Liver (tissue), 9 donors: ENCODE results near the gene TNN. TPM values are rescaled to one million over a fixed set of nuclear protein-coding genes. Genes with fewer than 3 reads are reported as not detected.

Source experiments
- DNase-seq: peaks from one replicate; pipeline ENCODE4 v3.0.0-alpha.2; 2017; ENCODE audit warnings: low spot score
- H3K27ac ChIP-seq, 2 donors: one replicate each; pipeline ENCODE4 v1.7.0; 2013; ENCODE audit warnings: inconsistent platforms in 2 of 2, low read length in 2 of 2, control low read depth in 1 of 2, low read depth in 1 of 2, mild to moderate bottlenecking in 1 of 2
- H3K27me3 ChIP-seq, 4 donors: one replicate each; pipeline versions ENCODE4 v1.6.1 to v1.7.0; 2013; ENCODE audit warnings: low read length in 3 of 4, inconsistent platforms in 1 of 4, mild to moderate bottlenecking in 1 of 4, moderate library complexity in 1 of 4; ENCODE audit not compliant: control insufficient read depth in 4 of 4, insufficient read depth in 4 of 4
- H3K36me3 ChIP-seq, 4 donors: one replicate each; pipeline versions ENCODE4 v1.6.1 to v1.7.0; 2013; ENCODE audit warnings: low read length in 3 of 4, mild to moderate bottlenecking in 3 of 4, low read depth in 1 of 4, moderate library complexity in 1 of 4; ENCODE audit not compliant: control insufficient read depth in 4 of 4, insufficient read depth in 3 of 4
- H3K4me1 ChIP-seq, 4 donors: one replicate each; pipeline versions ENCODE4 v1.6.1 to v1.7.0; 2013; ENCODE audit warnings: low read length in 3 of 4, mild to moderate bottlenecking in 3 of 4, moderate library complexity in 1 of 4; ENCODE audit not compliant: control insufficient read depth in 4 of 4, insufficient read depth in 4 of 4
- H3K4me3 ChIP-seq, 3 donors: one replicate each; pipeline versions ENCODE4 v1.6.1 to v1.7.0; 2013; ENCODE audit warnings: low read length in 3 of 3, control low read depth in 1 of 3, low read depth in 1 of 3, mild to moderate bottlenecking in 1 of 3
- H3K9ac ChIP-seq, 2 donors: one replicate each; pipeline ENCODE4 v1.7.0; 2013; ENCODE audit warnings: low read length in 2 of 2, mild to moderate bottlenecking in 2 of 2, moderate library complexity in 2 of 2, control low read depth in 1 of 2, low read depth in 1 of 2
- H3K9me3 ChIP-seq, 4 donors: one replicate each; pipeline versions ENCODE4 v1.6.1 to v1.7.0; 2013; ENCODE audit warnings: low read length in 3 of 4; ENCODE audit not compliant: control insufficient read depth in 4 of 4
- ATF3 ChIP-seq: IDR thresholded peaks from 2 replicates; pipeline ENCODE4 v1.6.1; 2016; ENCODE audit warnings: antibody characterized with exemption
- CTCF ChIP-seq: fragments of 150-350 bp; IDR thresholded peaks from 2 replicates; pipeline ENCODE4 v1.5.1; 2017; ENCODE audit warnings: improper control_type of control experiment, low read depth, low read length; ENCODE audit not compliant: missing input control
- GABPA ChIP-seq, 2 donors: IDR thresholded peaks in 1 of 2; conservative IDR thresholded peaks in 1 of 2; 2 replicates each; pipeline ENCODE4 v1.6.1; 2016; ENCODE audit warnings: antibody characterized with exemption in 2 of 2, mild to moderate bottlenecking in 1 of 2, moderate library complexity in 1 of 2
- HNF4A ChIP-seq, 2 donors: conservative IDR thresholded peaks; 2 replicates each; pipeline ENCODE4 v1.6.1; 2016; ENCODE audit warnings: antibody characterized with exemption in 2 of 2, mild to moderate bottlenecking in 2 of 2
- HNF4G ChIP-seq: IDR thresholded peaks from 2 replicates; pipeline ENCODE4 v1.6.1; 2016; ENCODE audit warnings: antibody characterized with exemption
- JUND ChIP-seq, 2 donors: IDR thresholded peaks; 2 replicates each; pipeline ENCODE4 v1.6.1; 2016; ENCODE audit warnings: antibody characterized with exemption in 2 of 2
- NR2F2 ChIP-seq: IDR thresholded peaks from 2 replicates; pipeline ENCODE4 v1.6.1; 2016; ENCODE audit warnings: antibody characterized with exemption
- RAD21 ChIP-seq, 2 donors: IDR thresholded peaks; 2 replicates each; pipeline ENCODE4 v1.6.1; 2016; ENCODE audit warnings: antibody characterized with exemption in 2 of 2, mild to moderate bottlenecking in 2 of 2
- REST ChIP-seq: IDR thresholded peaks from 2 replicates; pipeline ENCODE4 v1.6.1; 2016; ENCODE audit warnings: antibody characterized with exemption, mild to moderate bottlenecking
- RXRA ChIP-seq, 2 donors: IDR thresholded peaks; 2 replicates each; pipeline ENCODE4 v1.6.1; 2017 to 2018; ENCODE audit warnings: antibody characterized with exemption in 2 of 2, mild to moderate bottlenecking in 1 of 2
- SP1 ChIP-seq: IDR thresholded peaks from 2 replicates; pipeline ENCODE4 v1.6.1; 2018; ENCODE audit warnings: antibody characterized with exemption, mild to moderate bottlenecking
- YY1 ChIP-seq: IDR thresholded peaks from 2 replicates; pipeline ENCODE4 v1.6.1; 2016; ENCODE audit warnings: antibody characterized with exemption, mild to moderate bottlenecking
- WGBS: extraction: QIAGEN DNeasy Blood & Tissue Kit; methylation state at CpG from one replicate; pipeline ENCODE4 v1.1.7; 2013; 5-methylcytosine and 5-hydroxymethylcytosine counted together
- polyA plus RNA-seq, 2 donors: library from polyadenylated mRNA; stranded (reverse) in 1 of 2; unstranded in 1 of 2; fragments of 200-250 nt in 1 of 2; fragments of >200 nt in 1 of 2; fragmentation: Nextera tagmentation in 1 of 2; extraction: Ambion mirVana in 1 of 2; gene quantifications; one replicate each; pipeline versions ENCODE4 v1.2.1 to v1.2.3, GENCODE V29; 2013 to 2015
- total RNA-seq, 2 donors: library from RNA; depleted of rRNA; stranded (reverse); fragments of >200 nt; gene quantifications; one replicate each; pipeline ENCODE4 v1.2.3, GENCODE V29; 2014
- TF ChIP-seq, protein P1 (sequence below): IDR thresholded peaks from 2 replicates; pipeline ENCODE4 v1.6.1; 2016; ENCODE audit warnings: antibody characterized with exemption
- donor health status: healthy.
- donor health status: healthy.
- donor health status: healthy.
- donor health status: healthy.
- donor health status: healthy.

TNN gene
- total and polyA plus RNA-seq, 4 donors = 0.11 to 1.8 (median 0.80) TPM

DNA sequence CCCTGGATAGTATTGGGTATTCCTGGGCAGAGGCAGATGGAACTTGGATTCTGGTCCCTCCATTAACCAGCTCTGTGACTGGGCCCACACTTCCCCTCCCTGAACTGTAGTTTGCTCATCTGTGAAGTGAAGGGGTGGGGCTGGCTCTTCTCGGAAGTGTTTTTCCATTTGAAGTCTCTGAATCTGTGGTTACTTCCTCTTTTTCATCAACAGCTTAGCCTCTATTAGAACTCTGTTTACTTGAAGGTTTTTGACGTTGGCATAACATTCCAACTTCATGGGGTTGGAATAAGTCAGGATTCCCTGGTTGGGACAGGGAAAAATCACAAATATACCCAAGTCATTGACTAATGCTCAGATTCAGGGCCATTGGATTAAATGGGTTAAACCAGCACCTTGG is 121.3 kb downstream of the TNN start (continued):
- no peak for TF ChIP-seq HNF4G
- no peak for TF ChIP-seq NR2F2
- no peak for TF ChIP-seq HNF4A (conservative IDR thresholded peaks at IDR 0.05)
- TF ChIP-seq JUND (IDR thresholded peaks at IDR 0.05) = no peak

- peak overlapping the region; percentile 79 to 91 for H3K27ac ChIP-seq
- H3K36me3 ChIP-seq = no peaks in the 10 kb centered on the region
- WGBS = 3% methylated on average over 7 of the region's 7 CpGs
- TF ChIP-seq CTCF = no peak
- no peak for TF ChIP-seq ATF3
- TF ChIP-seq HNF4G = no peak
- TF ChIP-seq, protein P1, sequence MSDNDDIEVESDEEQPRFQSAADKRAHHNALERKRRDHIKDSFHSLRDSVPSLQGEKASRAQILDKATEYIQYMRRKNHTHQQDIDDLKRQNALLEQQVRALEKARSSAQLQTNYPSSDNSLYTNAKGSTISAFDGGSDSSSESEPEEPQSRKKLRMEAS = no peak
- TF ChIP-seq REST = no peak
- TF ChIP-seq YY1 = no peak
- TF ChIP-seq GABPA (IDR thresholded peaks at IDR 0.05 in 1 of 2, conservative IDR thresholded peaks at IDR 0.05 in 1 of 2) = no peak
- TF ChIP-seq SP1 = no peak
- H3K27me3 ChIP-seq = no peaks in the 10 kb centered on the region
- H3K4me3 ChIP-seq = peak overlapping the region; percentile 72 to 92 (median 88)
- no peaks in the 10 kb centered on the region for H3K9me3 ChIP-seq
- peaks cover 0 to 35% (median 24%) of the 10 kb centered on the region in 4 donors for H3K4me1 ChIP-seq
- no peak for DNase-seq
- H3K9ac ChIP-seq = peak overlapping the region; percentile 70 to 95
These were observed 124.0 kb downstream of the TNN start for GRCh38 chr1:175191659-175192058.

DNA sequence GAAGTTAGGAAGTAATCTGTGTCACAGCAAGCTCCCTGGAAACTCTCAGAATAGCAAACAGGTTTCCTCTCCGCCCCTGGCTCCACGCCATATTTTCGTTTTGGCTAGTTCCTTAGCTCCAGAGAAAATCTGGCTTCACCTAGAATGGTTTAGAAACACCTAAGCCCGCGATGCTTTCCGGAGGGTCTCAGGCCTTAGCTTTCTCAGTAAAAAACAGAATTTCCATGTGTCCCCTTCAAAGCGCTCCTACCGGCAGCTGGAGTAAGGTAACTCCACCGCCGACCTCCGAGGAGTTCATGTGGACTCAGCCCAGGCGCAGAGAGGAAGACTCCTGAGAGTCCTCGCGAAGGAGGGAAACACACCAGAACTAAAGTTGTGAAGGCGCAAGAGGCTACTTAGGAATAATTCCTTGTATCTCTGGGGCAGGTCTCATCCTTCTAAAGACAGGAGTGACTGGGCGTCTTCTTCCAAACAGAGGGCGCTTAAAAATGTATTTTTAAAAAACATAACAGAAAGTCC is 124.5 kb downstream of the TNN start:
- peaks cover 0 to 32% (median 21%) of the 10 kb centered on the region in 4 donors for H3K4me1 ChIP-seq
- H3K4me3 ChIP-seq = peak overlapping the region; percentile 72 to 92 (median 88)
- under 1% methylated on average over 17 of the region's 17 CpGs for WGBS
- no peaks in the 10 kb centered on the region for H3K27me3 ChIP-seq
- peak; percentile 62 for DNase-seq
- no peaks in the 10 kb centered on the region for H3K9me3 ChIP-seq
- H3K36me3 ChIP-seq = no peaks in the 10 kb centered on the region
- TF ChIP-seq HNF4A (conservative IDR thresholded peaks at IDR 0.05) (no peak), ATF3 (peak; percentile 17), RAD21 (IDR thresholded peaks at IDR 0.05) (peak in 1 of 2 donors; percentile 13), RXRA (IDR thresholded peaks at IDR 0.05) (no peak), REST (peak; percentile 3)
- H3K27ac ChIP-seq = peak overlapping the region; percentile 79 to 91
- H3K9ac ChIP-seq = peak overlapping the region; percentile 70 to 95
